Effector memory CD8-positive, alpha-beta T cell (primary cell): ENCODE results near the gene CDH13.

Experiments
- ATAC-seq: fragments of 150-1000 bp; cut with Tn5 transposase; replicated peaks from 2 replicates; pipeline ENCODE4 v1.10.0; 2021; ENCODE audit warnings: mild to moderate bottlenecking, moderate library complexity
- DNase-seq, 3 experiments: peaks; one replicate each; pipeline ENCODE4 v3.0.0; 2021
- H3K27ac Mint-ChIP-seq, 2 donors: one replicate each; pipeline ENCODE4 v1.8.0; 2022; ENCODE audit warnings: mild to moderate bottlenecking in 2 of 2, mixed read lengths in 2 of 2, moderate library complexity in 2 of 2
- H3K27me3 Mint-ChIP-seq, 2 donors: one replicate each; pipeline ENCODE4 v1.8.0; 2022; ENCODE audit warnings: mixed read lengths in 2 of 2
- H3K36me3 Mint-ChIP-seq: one replicate; pipeline ENCODE4 v1.8.0; 2022; ENCODE audit warnings: mild to moderate bottlenecking, moderate library complexity, mixed read lengths; ENCODE audit not compliant: insufficient read depth
- H3K4me1 Mint-ChIP-seq, 2 donors: one replicate each; pipeline ENCODE4 v1.8.0; 2022; ENCODE audit warnings: low read depth in 2 of 2, mixed read lengths in 2 of 2
- H3K4me3 Mint-ChIP-seq, 2 donors: one replicate each; pipeline ENCODE4 v1.8.0; 2022; ENCODE audit warnings: mild to moderate bottlenecking in 2 of 2, mixed read lengths in 2 of 2, moderate library complexity in 2 of 2
- H3K9me3 Mint-ChIP-seq, 2 donors: one replicate each; pipeline ENCODE4 v1.8.0; 2022; ENCODE audit warnings: mixed read lengths in 2 of 2

CDH13 gene

GRCh38 chr16:82660966-82661365, 34.2 kb downstream of the CDH13 start:
- no peak for ATAC-seq
- Mint-ChIP-seq H3K36me3 (peaks cover 10% of the 10 kb centered on the region), H3K4me1 (peaks cover 29 to 37% of the 10 kb centered on the region in 2 donors), H3K9me3 (no peaks in the 10 kb centered on the region), H3K27ac (no peak overlapping the region), H3K4me3 (no peak overlapping the region), H3K27me3 (no peaks in the 10 kb centered on the region)
- no peak for DNase-seq

GRCh38 chr16:82664181-82664580, 37.4 kb downstream of the CDH13 start:
- Mint-ChIP-seq H3K9me3 (no peaks in the 10 kb centered on the region), H3K36me3 (peaks cover 10% of the 10 kb centered on the region), H3K4me3 (no peak overlapping the region), H3K4me1 (peaks cover 10 to 12% of the 10 kb centered on the region in 2 donors), H3K27ac (no peak overlapping the region), H3K27me3 (peaks cover 0 to 9% of the 10 kb centered on the region in 2 donors)
- ATAC-seq, result no peak
- no peak for DNase-seq

- DNase-seq (no peak), ATAC-seq (no peak)
- no peak overlapping the region for H3K4me3 Mint-ChIP-seq
- peaks cover 6% of the 10 kb centered on the region in 2 donors for H3K4me1 Mint-ChIP-seq
- peaks cover 9% of the 10 kb centered on the region for H3K36me3 Mint-ChIP-seq
- peaks cover under 1 to 9% of the 10 kb centered on the region in 2 donors for H3K27me3 Mint-ChIP-seq
- no peak overlapping the region for H3K27ac Mint-ChIP-seq
- no peaks in the 10 kb centered on the region for H3K9me3 Mint-ChIP-seq
Observed at GRCh38 chr16:82665025-82665424, 38.3 kb downstream of the CDH13 start.

GRCh38 chr16:82667437-82667836, 40.7 kb downstream of the CDH13 start:
- Mint-ChIP-seq H3K27ac (no peak overlapping the region), H3K27me3 (peaks cover 8 to 9% of the 10 kb centered on the region in 2 donors), H3K4me3 (no peak overlapping the region), H3K36me3 (peaks cover 3% of the 10 kb centered on the region), H3K4me1 (no peaks in the 10 kb centered on the region), H3K9me3 (no peaks in the 10 kb centered on the region)
- DNase-seq, result no peak
- no peak for ATAC-seq

GRCh38 chr16:82668094-82668493, 41.3 kb downstream of the CDH13 start:
- Mint-ChIP-seq H3K9me3 (no peaks in the 10 kb centered on the region), H3K4me3 (no peak overlapping the region), H3K36me3 (peaks cover 3% of the 10 kb centered on the region), H3K27me3 (peaks cover 8 to 9% of the 10 kb centered on the region in 2 donors), H3K4me1 (no peaks in the 10 kb centered on the region), H3K27ac (no peak overlapping the region)
- DNase-seq (no peak), ATAC-seq (no peak)

GRCh38 chr16:82671741-82672140, 45.0 kb downstream of the CDH13 start:
- Mint-ChIP-seq H3K4me3 (no peak overlapping the region), H3K9me3 (no peaks in the 10 kb centered on the region), H3K27ac (peak overlapping the region in 1 of 2 donors; percentile 46), H3K27me3 (peaks cover 8% of the 10 kb centered on the region in 2 donors), H3K36me3 (no peaks in the 10 kb centered on the region), H3K4me1 (no peaks in the 10 kb centered on the region)
- ATAC-seq, result peak; percentile 36
- DNase-seq, result peak; percentile 20 to 29 (median 25)

GRCh38 chr16:82672676-82673075, 45.9 kb downstream of the CDH13 start:
- Mint-ChIP-seq H3K27me3 (peaks cover 0 to 8% of the 10 kb centered on the region in 2 donors), H3K27ac (no peak overlapping the region), H3K4me1 (no peaks in the 10 kb centered on the region), H3K4me3 (no peak overlapping the region), H3K9me3 (no peaks in the 10 kb centered on the region), H3K36me3 (no peaks in the 10 kb centered on the region)
- no peak for DNase-seq
- ATAC-seq, result no peak

- Mint-ChIP-seq H3K4me1 (no peaks in the 10 kb centered on the region), H3K27me3 (peaks cover 5 to 13% of the 10 kb centered on the region in 2 donors), H3K27ac (no peak overlapping the region), H3K4me3 (no peak overlapping the region), H3K36me3 (no peaks in the 10 kb centered on the region), H3K9me3 (no peaks in the 10 kb centered on the region)
- ATAC-seq, result no peak
- no peak for DNase-seq
Observed at GRCh38 chr16:82675300-82675699, 48.5 kb downstream of the CDH13 start.

GRCh38 chr16:82681592-82681991, 54.8 kb downstream of the CDH13 start:
- no peaks in the 10 kb centered on the region for H3K4me1 Mint-ChIP-seq
- no peak overlapping the region for H3K4me3 Mint-ChIP-seq
- ATAC-seq (no peak), DNase-seq (no peak)
- no peaks in the 10 kb centered on the region for H3K9me3 Mint-ChIP-seq
- H3K36me3 Mint-ChIP-seq, result no peaks in the 10 kb centered on the region
- H3K27ac Mint-ChIP-seq, result no peak overlapping the region
- H3K27me3 Mint-ChIP-seq, result peaks cover 29 to 59% of the 10 kb centered on the region in 2 donors

- ATAC-seq, result no peak
- no peak for DNase-seq
- no peak overlapping the region for H3K4me3 Mint-ChIP-seq
- no peaks in the 10 kb centered on the region for H3K4me1 Mint-ChIP-seq
- no peak overlapping the region for H3K27ac Mint-ChIP-seq
- H3K9me3 Mint-ChIP-seq, result no peaks in the 10 kb centered on the region
- no peaks in the 10 kb centered on the region for H3K36me3 Mint-ChIP-seq
- peaks cover 36 to 71% of the 10 kb centered on the region in 2 donors for H3K27me3 Mint-ChIP-seq
Observed at GRCh38 chr16:82682767-82683166, 56.0 kb downstream of the CDH13 start.

GRCh38 chr16:82684256-82684655, 57.5 kb downstream of the CDH13 start:
- Mint-ChIP-seq H3K27ac (no peak overlapping the region), H3K27me3 (peaks cover 36 to 65% of the 10 kb centered on the region in 2 donors), H3K36me3 (no peaks in the 10 kb centered on the region), H3K4me3 (no peak overlapping the region), H3K4me1 (no peaks in the 10 kb centered on the region), H3K9me3 (no peaks in the 10 kb centered on the region)
- DNase-seq (no peak), ATAC-seq (no peak)

GRCh38 chr16:82685526-82685925, 58.8 kb downstream of the CDH13 start:
- H3K27ac Mint-ChIP-seq, result no peak overlapping the region
- peaks cover 35 to 58% of the 10 kb centered on the region in 2 donors for H3K27me3 Mint-ChIP-seq
- DNase-seq, result no peak
- no peaks in the 10 kb centered on the region for H3K4me1 Mint-ChIP-seq
- H3K36me3 Mint-ChIP-seq, result no peaks in the 10 kb centered on the region
- no peak for ATAC-seq
- H3K4me3 Mint-ChIP-seq, result no peak overlapping the region
- H3K9me3 Mint-ChIP-seq, result no peaks in the 10 kb centered on the region

GRCh38 chr16:82694239-82694874, 67.6 kb downstream of the CDH13 start:
- Mint-ChIP-seq H3K27ac (no peak overlapping the region), H3K36me3 (no peaks in the 10 kb centered on the region), H3K27me3 (peaks cover 11 to 12% of the 10 kb centered on the region in 2 donors), H3K4me1 (no peaks in the 10 kb centered on the region), H3K9me3 (peaks cover 0 to 2% of the 10 kb centered on the region in 2 donors), H3K4me3 (no peak overlapping the region)
- DNase-seq, result no peak
- ATAC-seq, result no peak

GRCh38 chr16:82695806-82696205, 69.0 kb downstream of the CDH13 start:
- H3K36me3 Mint-ChIP-seq, result no peaks in the 10 kb centered on the region
- DNase-seq (no peak), ATAC-seq (no peak)
- no peak overlapping the region for H3K27ac Mint-ChIP-seq
- peaks cover 0 to 2% of the 10 kb centered on the region in 2 donors for H3K9me3 Mint-ChIP-seq
- no peak overlapping the region for H3K4me3 Mint-ChIP-seq
- H3K27me3 Mint-ChIP-seq, result peaks cover 11 to 12% of the 10 kb centered on the region in 2 donors
- no peaks in the 10 kb centered on the region for H3K4me1 Mint-ChIP-seq
